Loucy (cell line): ENCODE measurements around the gene GDF11.

Experiments used
- H2AFZ ChIP-seq: fragments of 200-600 bp; sonication (generic); 2 replicates; pipeline ENCODE4 v1.6.0; 2016; ENCODE audit warnings: antibody characterized with exemption, mild to moderate bottlenecking, low read length, moderate library complexity
- H3F3A ChIP-seq: fragments of 200-600 bp; 2 replicates; pipeline ENCODE4 v1.6.0; 2016; ENCODE audit warnings: antibody characterized with exemption, low read depth, mild to moderate bottlenecking
- H3K27me3 ChIP-seq: fragments of 200-600 bp; sonication (generic); 2 replicates; pipeline ENCODE4 v1.6.1; 2014; ENCODE audit warnings: low read length, mild to moderate bottlenecking; ENCODE audit not compliant: insufficient read depth, poor library complexity, severe bottlenecking
- H3K36me3 ChIP-seq: fragments of 200-600 bp; sonication (generic); 2 replicates; pipeline ENCODE4 v1.6.1; 2016; ENCODE audit warnings: low read length; ENCODE audit not compliant: insufficient read depth
- H3K4me1 ChIP-seq: fragments of 200-600 bp; sonication (generic); 2 replicates; pipeline ENCODE4 v1.5.1; 2014; ENCODE audit warnings: low read length, mild to moderate bottlenecking; ENCODE audit not compliant: insufficient read depth, poor library complexity, severe bottlenecking
- H3K4me2 ChIP-seq: fragments of 200-600 bp; sonication (generic); 2 replicates; pipeline ENCODE4 v1.6.0; 2014; ENCODE audit warnings: antibody characterized with exemption, low read length, low read depth, mild to moderate bottlenecking; ENCODE audit not compliant: poor library complexity, severe bottlenecking
- H3K4me3 ChIP-seq: fragments of 200-600 bp; sonication (generic); 2 replicates; pipeline ENCODE4 v1.5.1; 2014; ENCODE audit warnings: low read length, mild to moderate bottlenecking, mixed read lengths; ENCODE audit not compliant: poor library complexity, severe bottlenecking
- H3K79me2 ChIP-seq: fragments of 200-600 bp; sonication (generic); 2 replicates; pipeline ENCODE4 v1.6.1; 2014; ENCODE audit warnings: low read length; ENCODE audit not compliant: insufficient read depth
- H3K9ac ChIP-seq: fragments of 200-600 bp; sonication (generic); 2 replicates; pipeline ENCODE4 v1.6.0; 2014; ENCODE audit warnings: mild to moderate bottlenecking, low read depth, low read length, moderate library complexity; ENCODE audit not compliant: poor library complexity, severe bottlenecking
- H3K9me2 ChIP-seq: fragments of 200-600 bp; sonication (generic); replicated peaks from 2 replicates; pipeline ENCODE4 v1.6.1; 2016; ENCODE audit warnings: low read depth, low read length, mixed read lengths
- H3K9me3 ChIP-seq: fragments of 200-600 bp; sonication (generic); 2 replicates; pipeline ENCODE4 v1.6.1; 2014; ENCODE audit warnings: mild to moderate bottlenecking, antibody characterized with exemption, low read length, low read depth; ENCODE audit not compliant: insufficient read depth
- H4K20me1 ChIP-seq: fragments of 200-600 bp; sonication (generic); 2 replicates; pipeline ENCODE4 v1.6.0; 2014; ENCODE audit warnings: antibody characterized with exemption, low read length, mild to moderate bottlenecking; ENCODE audit not compliant: insufficient read depth, poor library complexity, severe bottlenecking
- EZH2phosphoT487 ChIP-seq: fragments of 200-600 bp; IDR thresholded peaks from 2 replicates; pipeline ENCODE4 v1.6.1; 2018; ENCODE audit warnings: antibody characterized with exemption, mild to moderate bottlenecking, moderate library complexity, borderline replicate concordance
- TF ChIP-seq, protein P1 (sequence below): fragments of 200-600 bp; sonication (generic); conservative IDR thresholded peaks from 2 replicates; pipeline ENCODE4 v1.5.1; 2014; ENCODE audit warnings: mild to moderate bottlenecking, antibody characterized with exemption, low read length

GDF11 gene

DNA sequence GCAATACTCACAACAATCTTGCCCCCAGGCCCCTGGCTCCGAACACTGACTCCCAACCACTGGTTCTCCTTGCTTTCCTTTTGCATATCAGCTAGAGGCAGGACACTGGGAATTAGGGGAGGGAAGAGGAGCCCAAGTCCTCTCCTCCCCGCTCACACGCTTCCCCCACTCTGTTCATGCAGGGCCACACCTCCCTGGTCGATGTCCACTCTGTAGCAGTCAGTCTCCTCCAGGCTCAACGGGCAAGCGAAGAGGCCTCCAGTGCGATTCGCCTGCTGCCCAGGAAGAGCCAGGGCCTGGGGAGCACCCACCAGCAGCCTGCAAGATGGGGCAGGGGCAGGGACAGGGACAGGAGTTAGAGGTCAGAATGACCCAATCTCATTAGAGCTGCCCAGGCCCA is 40.1 kb upstream of the GDF11 start:
- H3K4me3 ChIP-seq = no peak overlapping the region
- TF ChIP-seq EZH2phosphoT487 = no peak
- TF ChIP-seq, protein P1, sequence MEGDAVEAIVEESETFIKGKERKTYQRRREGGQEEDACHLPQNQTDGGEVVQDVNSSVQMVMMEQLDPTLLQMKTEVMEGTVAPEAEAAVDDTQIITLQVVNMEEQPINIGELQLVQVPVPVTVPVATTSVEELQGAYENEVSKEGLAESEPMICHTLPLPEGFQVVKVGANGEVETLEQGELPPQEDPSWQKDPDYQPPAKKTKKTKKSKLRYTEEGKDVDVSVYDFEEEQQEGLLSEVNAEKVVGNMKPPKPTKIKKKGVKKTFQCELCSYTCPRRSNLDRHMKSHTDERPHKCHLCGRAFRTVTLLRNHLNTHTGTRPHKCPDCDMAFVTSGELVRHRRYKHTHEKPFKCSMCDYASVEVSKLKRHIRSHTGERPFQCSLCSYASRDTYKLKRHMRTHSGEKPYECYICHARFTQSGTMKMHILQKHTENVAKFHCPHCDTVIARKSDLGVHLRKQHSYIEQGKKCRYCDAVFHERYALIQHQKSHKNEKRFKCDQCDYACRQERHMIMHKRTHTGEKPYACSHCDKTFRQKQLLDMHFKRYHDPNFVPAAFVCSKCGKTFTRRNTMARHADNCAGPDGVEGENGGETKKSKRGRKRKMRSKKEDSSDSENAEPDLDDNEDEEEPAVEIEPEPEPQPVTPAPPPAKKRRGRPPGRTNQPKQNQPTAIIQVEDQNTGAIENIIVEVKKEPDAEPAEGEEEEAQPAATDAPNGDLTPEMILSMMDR = no peak
- H3K27me3 ChIP-seq = no peaks in the 10 kb centered on the region

DNA sequence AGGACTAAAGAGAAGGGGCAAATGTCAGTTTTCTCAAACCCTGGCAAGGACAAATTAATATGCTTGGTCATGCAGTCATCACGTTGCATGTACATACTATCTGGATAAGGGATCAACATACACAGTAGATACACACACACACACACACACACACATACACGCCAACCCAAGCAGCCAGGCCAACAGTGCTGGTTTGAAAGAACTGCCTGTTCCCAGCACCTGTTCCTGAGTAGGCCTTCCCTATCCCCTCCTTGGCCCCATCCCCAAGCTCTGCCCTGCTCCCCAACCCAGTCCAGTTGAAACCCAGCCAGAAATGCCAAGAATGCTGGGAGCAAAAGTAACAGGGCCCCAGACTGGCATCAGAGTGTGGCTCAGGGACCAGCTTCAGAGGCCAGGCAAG is 39.6 kb upstream of the GDF11 start:
- no peak overlapping the region for H3K9ac ChIP-seq
- no peaks in the 10 kb centered on the region for H3K9me3 ChIP-seq
- no peaks in the 10 kb centered on the region for H4K20me1 ChIP-seq
- peaks cover 6% of the 10 kb centered on the region for H3K4me1 ChIP-seq
- TF ChIP-seq, protein P1 = no peak
- no peak for TF ChIP-seq EZH2phosphoT487
- no peaks in the 10 kb centered on the region for H3K9me2 ChIP-seq
- H3K4me2 ChIP-seq = no peak overlapping the region
- no peaks in the 10 kb centered on the region for H3K79me2 ChIP-seq
- H2AFZ ChIP-seq = no peak overlapping the region
- H3K27me3 ChIP-seq = no peaks in the 10 kb centered on the region
- H3K36me3 ChIP-seq = no peaks in the 10 kb centered on the region
- no peaks in the 10 kb centered on the region for H3F3A ChIP-seq
- no peak overlapping the region for H3K4me3 ChIP-seq

More for the DNA sequence above, 40.1 kb upstream of the GDF11 start:
- Histone ChIP-seq H3K79me2 (no peaks in the 10 kb centered on the region), H3K4me2 (no peak overlapping the region), H3K9me3 (no peaks in the 10 kb centered on the region), H3K9ac (no peak overlapping the region), H2AFZ (no peak overlapping the region), H3K4me1 (peaks cover 2% of the 10 kb centered on the region), H4K20me1 (no peaks in the 10 kb centered on the region), H3K36me3 (no peaks in the 10 kb centered on the region), H3K9me2 (no peaks in the 10 kb centered on the region), H3F3A (no peaks in the 10 kb centered on the region)

DNA sequence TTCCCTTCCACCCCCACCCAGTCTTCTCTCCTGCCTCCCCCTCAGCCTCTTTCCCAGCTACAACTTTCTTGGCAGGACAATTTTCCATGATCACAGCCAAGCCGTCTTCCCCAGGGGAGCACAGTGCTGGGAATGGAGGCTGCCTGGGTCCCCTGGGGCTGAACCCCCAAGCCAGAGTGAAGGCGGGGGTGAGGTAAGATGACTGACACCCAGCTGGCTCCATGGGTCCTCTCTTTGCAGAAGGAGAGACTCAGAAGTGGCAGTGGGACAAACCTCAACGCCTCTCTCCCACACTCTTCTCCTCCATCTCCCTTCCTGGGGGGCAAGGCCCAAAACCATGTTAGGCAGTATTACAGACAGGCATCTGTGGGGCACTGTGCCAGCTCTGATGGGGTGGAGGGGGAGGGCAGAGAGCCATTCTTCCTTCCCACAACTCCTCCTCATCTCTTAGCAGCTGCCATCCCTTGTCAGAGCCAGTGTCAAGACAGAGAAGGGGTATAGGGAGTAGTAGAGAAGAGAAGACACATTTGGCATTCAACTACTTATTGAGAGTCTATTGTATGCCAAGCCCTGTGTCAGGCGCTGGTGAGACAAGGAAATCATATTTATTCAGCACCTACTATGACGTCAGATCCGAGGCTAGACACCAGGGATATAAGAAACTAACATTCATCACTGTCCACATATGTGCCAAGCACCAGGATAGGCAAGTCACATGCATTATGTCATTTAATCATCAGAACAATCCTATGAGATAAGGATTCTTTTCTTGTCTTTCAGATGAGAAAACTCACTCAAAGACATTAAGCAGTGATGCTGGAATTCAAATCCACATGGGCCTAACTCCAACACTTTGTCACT is 38.8 kb upstream of the GDF11 start:
- Histone ChIP-seq H3K36me3 (no peaks in the 10 kb centered on the region), H3K79me2 (no peaks in the 10 kb centered on the region), H3K27me3 (no peaks in the 10 kb centered on the region), H2AFZ (no peak overlapping the region), H3K9me3 (no peaks in the 10 kb centered on the region), H3F3A (no peaks in the 10 kb centered on the region), H3K4me1 (peaks cover 14% of the 10 kb centered on the region), H3K4me2 (no peak overlapping the region), H3K9me2 (no peaks in the 10 kb centered on the region), H3K4me3 (no peak overlapping the region), H4K20me1 (no peaks in the 10 kb centered on the region), H3K9ac (no peak overlapping the region)
- TF ChIP-seq, protein P1 = no peak
- no peak for TF ChIP-seq EZH2phosphoT487
